ENCODE measurements around the gene CEBPE.

DNA sequence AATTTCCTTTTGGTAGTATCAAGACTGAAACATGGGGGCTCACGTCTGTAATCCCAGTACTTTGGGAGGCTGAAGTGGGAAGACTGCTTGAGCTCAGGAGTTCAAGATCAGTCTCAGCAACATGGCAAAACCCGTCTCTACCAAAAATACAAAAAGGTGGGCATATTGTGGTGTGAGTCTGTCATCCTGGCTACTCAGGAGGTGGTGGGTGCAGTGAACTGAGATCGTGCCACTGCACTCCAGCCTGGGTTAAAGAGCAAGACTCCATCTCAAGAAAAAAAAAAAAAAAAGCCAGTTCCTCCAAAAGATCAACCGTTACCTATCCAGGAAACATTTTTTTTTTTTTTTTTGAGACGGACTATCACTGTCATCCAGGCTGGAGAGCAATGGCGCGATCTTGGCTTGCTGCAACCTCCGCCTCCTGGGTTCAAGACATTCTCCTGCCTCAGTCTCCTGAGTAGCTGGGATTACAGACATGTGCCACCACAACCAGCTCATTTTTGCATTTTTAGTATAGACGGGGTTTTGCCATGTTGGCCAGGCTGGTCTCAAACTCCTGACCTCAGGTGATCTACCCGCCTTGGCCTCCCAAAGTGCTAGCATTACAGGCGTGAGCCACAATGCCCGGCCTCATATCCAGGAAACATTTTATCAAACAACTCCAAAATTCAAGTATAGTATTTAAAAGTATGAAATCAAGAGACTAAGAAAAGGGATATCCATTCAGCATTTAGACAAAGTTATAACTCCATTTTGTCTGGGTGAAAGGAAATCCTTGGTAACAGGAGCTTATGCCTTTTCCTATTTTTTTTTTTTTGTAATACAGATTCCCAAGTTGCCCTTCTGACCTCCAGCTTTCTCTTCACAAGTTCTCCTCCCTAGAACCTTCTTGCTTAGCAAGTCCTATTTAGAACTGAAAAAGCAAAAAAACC lies 27.5 kb downstream of the CEBPE start:
- TF ChIP-seq, protein P1, sequence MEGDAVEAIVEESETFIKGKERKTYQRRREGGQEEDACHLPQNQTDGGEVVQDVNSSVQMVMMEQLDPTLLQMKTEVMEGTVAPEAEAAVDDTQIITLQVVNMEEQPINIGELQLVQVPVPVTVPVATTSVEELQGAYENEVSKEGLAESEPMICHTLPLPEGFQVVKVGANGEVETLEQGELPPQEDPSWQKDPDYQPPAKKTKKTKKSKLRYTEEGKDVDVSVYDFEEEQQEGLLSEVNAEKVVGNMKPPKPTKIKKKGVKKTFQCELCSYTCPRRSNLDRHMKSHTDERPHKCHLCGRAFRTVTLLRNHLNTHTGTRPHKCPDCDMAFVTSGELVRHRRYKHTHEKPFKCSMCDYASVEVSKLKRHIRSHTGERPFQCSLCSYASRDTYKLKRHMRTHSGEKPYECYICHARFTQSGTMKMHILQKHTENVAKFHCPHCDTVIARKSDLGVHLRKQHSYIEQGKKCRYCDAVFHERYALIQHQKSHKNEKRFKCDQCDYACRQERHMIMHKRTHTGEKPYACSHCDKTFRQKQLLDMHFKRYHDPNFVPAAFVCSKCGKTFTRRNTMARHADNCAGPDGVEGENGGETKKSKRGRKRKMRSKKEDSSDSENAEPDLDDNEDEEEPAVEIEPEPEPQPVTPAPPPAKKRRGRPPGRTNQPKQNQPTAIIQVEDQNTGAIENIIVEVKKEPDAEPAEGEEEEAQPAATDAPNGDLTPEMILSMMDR (IDR thresholded peaks at IDR 0.05 in 2 of 3, conservative IDR thresholded peaks at IDR 0.05 in 1 of 3; ENCODE audit: borderline replicate concordance in 1 of 3, insufficient read depth in 1 of 3, low read depth in 2 of 3, low read length in 2 of 3) = no peak
- TF ChIP-seq POLR2AphosphoS5 (IDR thresholded peaks at IDR 0.05; ENCODE audit: low read depth, low read length) (no peak), JUND (IDR thresholded peaks at IDR 0.05) (no peak), SP1 (IDR thresholded peaks at IDR 0.05; ENCODE audit: low read depth) (no peak), EZH2 (IDR thresholded peaks at IDR 0.05) (no peak), CEBPB (IDR thresholded peaks at IDR 0.05; ENCODE audit: low read depth) (no peak), TCF7L2 (IDR thresholded peaks at IDR 0.05; ENCODE audit: borderline replicate concordance, extremely low read depth, insufficient read depth, insufficient read length) (no peak)
